GM21737 (cell line): ENCODE results near the gene SYT9.

Source experiments
- ATAC-seq: cut with Tn5 transposase; IDR thresholded peaks from one replicate; pipeline ENCODE4 v1.9.1; 2021; ENCODE audit warnings: mild to moderate bottlenecking, moderate library complexity; ENCODE audit not compliant: unreplicated experiment

The SYT9 gene

GRCh38 chr11:7251836-7252682 lies at the start of gene SYT9:
TSS of gene SYT9 (plus strand) at chr11:7251904. CDS start at chr11:7252187, 283 bp downstream.
- ATAC-seq, result no peak

- no peak for ATAC-seq
Measured at GRCh38 chr11:7202412-7202811, 49.3 kb upstream of the SYT9 start.

DNA sequence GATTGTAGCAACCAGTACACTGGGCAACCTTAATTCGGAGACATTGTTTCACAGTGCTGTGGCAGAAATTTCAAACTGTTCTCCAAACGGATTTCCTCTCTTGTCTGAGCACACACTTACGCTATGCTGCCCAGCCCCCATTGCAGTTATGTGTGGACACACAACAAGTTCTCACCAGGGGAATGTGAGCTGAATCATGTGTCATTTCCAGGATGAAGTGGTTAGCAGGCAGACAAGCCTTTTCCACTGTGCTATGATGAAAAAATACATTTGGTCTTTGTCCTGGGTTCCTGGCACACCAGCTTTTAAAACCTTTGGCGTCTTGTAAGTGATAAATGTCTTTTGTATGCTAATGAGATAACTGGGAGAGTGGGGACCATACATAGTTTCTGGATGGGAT lies 46.9 kb upstream of the SYT9 start:
- no peak for ATAC-seq

DNA sequence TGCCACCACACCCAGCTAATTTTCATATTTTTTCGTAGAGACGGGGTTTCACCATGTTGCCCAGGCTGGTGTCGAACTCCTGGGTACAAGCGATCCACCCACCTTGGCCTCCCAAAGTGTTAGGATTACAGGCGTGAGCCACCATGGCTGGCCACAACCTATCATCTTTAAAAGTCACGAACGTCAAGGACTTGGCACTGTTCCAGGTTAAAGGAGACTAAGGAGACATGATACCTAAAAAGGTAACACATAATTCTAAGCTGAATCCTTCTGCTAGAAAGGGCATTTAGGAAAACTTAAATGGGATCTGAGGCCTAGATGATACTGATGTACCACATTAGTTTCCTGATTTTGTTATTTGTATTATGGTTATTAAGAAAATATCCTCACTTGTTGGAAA lies 43.3 kb upstream of the SYT9 start:
- ATAC-seq, result no peak

- ATAC-seq, result no peak
Measured at GRCh38 chr11:7219491-7219890, 32.2 kb upstream of the SYT9 start.

DNA sequence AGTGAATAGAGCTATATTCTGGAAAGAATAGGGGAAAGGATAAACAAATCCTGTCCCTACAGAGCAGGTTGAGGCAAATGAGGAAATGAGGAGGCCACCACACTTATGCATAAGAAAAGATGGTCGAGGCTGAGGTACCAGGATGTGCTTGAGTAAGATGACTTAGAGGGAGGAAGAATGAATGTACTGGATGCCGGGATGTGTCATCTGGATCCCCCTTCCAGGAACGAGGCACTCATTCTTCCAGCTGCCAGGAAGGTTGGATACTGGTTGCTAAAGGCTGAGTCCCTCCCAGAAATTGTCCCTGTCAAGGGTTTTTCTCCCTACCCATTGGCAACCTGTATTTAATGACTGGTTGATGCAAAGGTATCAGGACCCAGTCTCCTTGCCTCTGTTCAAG lies 31.1 kb upstream of the SYT9 start:
- ATAC-seq, result no peak

DNA sequence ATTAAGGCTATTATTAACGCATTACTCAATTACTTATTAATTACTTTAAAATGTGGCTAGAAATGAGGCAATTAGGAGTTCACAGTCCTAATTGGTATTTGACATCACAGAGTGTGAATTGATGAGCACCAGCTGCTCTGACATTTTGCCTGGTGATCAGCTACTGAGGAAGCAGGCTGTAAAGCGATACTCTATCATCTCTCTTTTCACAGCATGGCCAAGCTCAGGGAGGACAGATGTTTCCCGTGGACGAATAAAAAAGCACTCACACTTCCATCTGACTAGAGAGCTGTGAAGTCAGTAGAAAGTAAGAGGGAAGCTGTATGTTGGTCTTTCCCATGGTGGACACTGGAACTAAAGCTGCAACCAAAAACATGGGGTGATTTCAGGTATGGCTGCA lies 29.1 kb upstream of the SYT9 start:
- ATAC-seq, result no peak

GRCh38 chr11:7239877-7240276 lies 11.8 kb upstream of the SYT9 start:
- ATAC-seq, result no peak

DNA sequence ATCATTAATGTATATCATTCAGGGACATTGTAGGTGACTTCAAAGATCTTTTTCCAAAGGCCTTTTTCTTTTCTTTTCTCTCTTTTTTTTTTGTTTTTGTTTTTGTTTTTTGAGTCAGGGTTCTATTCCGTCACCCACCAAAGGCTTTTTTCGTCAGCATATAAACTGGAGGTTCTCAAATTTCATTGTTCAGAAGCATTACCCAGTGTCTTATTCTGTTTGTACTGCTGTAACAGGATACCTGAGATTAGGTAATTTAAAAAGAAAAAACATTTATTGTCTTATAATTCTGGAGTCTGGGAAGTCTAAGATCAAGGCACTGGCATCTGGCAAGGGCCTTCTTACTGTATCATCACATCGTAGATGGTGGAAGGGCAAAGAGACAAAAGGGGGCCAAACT lies 6.4 kb upstream of the SYT9 start:
- no peak for ATAC-seq

GRCh38 chr11:7246179-7246578 lies 5.5 kb upstream of the SYT9 start:
- ATAC-seq, result no peak

- no peak for ATAC-seq
Measured at GRCh38 chr11:7250166-7250565, 1.5 kb upstream of the SYT9 start.

DNA sequence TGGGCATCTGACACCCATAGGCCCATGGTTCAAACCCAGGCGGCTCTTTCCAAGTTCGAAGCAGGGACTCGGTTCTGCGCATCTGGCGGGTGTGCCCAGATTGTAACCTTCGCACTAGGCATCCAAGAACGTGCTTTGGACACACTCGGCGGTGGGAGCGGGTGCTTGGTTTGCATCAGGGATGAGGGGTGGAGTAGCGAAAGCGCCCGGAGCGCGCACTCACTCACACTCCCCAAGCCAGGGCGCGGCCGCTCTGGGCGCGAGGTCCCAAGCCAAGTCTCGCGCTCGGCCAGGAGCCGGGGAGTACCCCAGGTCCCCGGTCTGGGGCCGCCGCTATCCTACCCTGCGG lies 243 bp upstream of the SYT9 start:
- no peak for ATAC-seq

DNA sequence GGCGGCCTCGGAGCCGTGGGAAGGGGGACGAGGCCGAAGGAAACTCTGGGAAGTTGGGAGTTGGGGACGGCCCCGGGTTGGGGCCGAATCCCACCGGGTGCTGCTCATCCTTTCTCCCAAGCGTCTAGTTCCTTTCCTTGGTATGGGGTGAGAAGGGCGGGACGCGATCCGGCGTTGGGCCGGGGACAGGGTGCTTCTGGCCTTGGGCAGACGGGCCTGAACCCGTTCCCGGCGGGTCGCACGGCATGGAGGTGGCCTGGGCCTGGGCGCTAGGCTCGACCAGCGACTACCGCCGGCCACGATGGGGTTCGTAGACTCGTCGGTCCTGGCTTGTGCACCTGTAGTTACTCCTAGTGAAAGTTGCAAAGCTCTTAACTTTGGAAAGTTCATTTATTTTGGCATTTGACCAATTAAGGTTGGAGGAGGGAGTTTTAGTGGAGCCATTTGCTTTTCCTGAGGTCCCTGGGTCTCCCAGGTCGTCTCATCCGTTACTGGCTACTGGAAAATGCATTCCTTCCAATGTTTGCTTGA lies 1.0 kb downstream of the SYT9 start:
- ATAC-seq, result no peak

GRCh38 chr11:7253800-7254199 lies 2.1 kb downstream of the SYT9 start:
- no peak for ATAC-seq

DNA sequence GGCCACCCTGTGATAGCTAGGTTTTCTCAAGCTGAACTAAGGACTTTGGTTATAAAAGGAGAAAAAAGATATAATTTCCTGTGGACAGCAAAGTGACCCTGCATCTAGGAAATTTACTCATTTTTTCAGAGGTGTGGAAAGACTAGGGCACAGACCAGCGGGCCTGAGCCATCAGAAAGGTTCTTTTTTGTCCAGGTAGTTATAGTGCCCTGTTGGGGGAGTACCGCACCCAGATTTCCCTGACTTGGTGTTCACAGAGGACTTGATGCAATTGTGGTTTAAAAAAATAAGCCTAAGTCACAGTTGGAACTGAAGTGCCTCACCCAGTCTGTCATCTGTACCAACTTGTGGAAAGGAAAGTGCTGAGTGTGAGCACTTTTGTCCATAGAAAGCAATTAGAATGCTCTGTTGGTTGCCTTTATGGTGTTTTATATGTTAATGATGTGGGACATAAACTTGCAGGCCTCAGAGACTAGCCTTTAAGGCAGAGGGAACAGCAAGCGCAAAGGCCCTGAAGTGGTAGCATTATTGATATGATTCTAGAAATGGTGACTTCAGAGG lies 3.1 kb downstream of the SYT9 start:
- ATAC-seq, result no peak

DNA sequence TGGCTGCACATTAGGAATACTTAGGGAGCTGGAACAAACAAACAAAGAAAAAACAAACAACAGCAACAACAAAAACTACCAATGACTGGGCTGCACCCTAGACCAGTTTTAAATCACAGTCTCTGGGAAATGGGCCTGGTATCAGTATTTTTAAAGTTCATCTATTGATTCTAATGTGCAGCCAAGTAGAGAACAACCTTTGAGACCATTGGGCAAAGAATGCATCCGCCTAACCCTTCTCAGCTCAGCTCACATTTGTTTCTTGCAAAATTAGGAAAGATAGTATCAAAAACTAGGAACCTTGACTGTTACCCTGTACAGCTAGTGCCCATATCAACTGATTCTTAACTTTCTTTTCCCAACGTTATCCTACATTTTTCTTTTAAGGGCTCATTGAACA lies 5.2 kb downstream of the SYT9 start:
- ATAC-seq, result no peak

GRCh38 chr11:7257724-7258123 lies 6.0 kb downstream of the SYT9 start:
- no peak for ATAC-seq

DNA sequence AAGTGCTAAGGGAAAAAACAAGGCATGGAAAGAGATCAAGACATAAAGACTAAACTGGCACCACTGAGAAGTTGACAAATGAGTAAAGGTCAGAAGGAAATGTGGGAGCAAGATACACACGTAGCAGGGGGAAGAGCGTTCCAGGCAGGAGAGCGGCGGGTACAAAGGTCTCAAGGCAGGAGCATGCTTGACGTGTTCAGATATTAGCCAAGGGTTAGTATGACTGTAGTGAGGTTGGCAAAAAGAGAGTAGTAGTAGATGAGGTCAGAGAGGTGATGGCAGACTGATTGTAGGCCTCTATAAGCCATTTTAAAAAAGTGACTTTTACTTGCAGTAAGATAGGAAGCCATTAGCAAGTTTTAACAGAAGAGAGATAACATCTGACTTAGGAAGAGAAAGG lies 9.9 kb downstream of the SYT9 start:
- ATAC-seq, result no peak

DNA sequence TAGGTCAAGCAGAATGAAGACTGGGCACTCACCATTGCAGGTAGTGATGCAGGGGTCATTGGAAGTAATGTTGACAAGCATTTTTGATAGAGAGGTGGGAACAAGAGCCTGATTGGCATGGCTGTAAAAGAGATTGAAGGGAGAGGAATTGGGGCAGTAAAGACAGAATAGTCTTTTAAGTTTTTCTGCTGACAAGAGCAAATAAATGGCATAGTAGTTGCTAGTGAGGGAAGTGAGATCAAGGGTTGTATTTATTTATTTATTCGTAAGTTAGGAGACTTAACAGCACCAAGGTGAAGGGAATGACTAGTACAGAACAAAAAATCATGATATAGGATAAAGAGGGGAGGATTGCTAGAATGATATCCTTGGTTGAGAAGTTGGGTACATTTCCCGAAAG lies 11.0 kb downstream of the SYT9 start:
- ATAC-seq, result no peak

DNA sequence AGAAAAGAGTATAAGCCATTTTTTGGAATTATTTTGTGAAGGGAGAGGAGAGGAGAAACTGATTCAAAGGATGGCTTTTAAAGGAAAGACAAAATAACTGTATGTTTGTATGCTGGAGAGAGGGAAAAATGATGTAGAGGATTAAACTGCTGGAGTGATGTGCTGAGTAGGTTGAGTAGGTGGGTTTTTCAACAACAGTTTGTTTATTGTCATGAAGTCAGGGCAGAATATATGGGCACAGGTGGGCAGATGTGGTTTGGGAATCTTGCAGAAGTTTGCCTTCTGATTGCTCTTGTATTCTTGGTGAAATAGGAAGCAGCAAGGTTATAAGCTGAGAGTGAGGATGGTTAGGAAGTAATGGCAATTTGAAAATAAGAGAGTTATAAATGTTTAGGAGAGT lies 12.1 kb downstream of the SYT9 start:
- no peak for ATAC-seq

GRCh38 chr11:7268758-7269157 lies 17.1 kb downstream of the SYT9 start:
- ATAC-seq, result no peak

- no peak for ATAC-seq
Measured at GRCh38 chr11:7270233-7270865, 18.6 kb downstream of the SYT9 start.
